ENCODE measurements around the gene OSBP. TPM values are rescaled to one million over a fixed set of nuclear protein-coding genes. Genes with fewer than 3 reads are reported as not detected.
"Not testable (repeated sequence)": the region's sequence is repeated elsewhere in the genome, so short reads cannot be mapped to it uniquely, and the experiment has no call there.

The OSBP gene
- polyA plus RNA-seq, 1 donor (not counting 4 experiments of a cell fraction or from before 2014, with no cell fraction given), result 31.9 TPM

DNA sequence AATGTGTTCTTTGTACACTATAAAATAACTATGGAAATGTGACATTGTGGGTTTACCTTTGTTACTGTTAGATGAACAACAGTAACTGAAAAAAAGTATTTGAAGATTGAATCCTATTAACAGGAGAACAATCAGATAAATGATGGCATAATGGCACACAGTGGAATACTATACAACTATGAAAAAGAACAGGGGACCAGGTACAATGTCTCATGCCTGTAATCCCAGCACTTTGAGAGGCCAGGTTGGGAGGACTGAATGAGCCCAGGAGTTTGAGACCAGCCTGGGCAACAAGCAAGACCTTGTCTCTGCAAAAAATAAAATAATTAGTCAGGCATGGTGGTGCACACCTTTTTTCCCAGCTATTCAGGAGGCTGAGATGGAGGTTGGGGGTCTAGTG, 14.4 kb upstream of the OSBP start:
- Histone ChIP-seq H3K36me3 (ENCODE audit: control insufficient read depth in 2 of 2, extremely low read depth in 1 of 2, insufficient read depth in 2 of 2, low read length in 2 of 2) (no peaks in the 10 kb centered on the region), H3K4me3 (ENCODE audit: control insufficient read depth in 2 of 3, extremely low read depth in 1 of 3, insufficient read depth in 2 of 3, low read depth in 1 of 3, low read length in 3 of 3) (no peak overlapping the region), H3K9me3 (ENCODE audit: control insufficient read depth, low read depth, low read length) (no peaks in the 10 kb centered on the region), H3K4me1 (ENCODE audit: control insufficient read depth, extremely low read depth, insufficient read depth, low read length) (no peaks in the 10 kb centered on the region), H3K27ac (ENCODE audit: control insufficient read depth, insufficient read depth, low read length) (no peak overlapping the region), H3K9me1 (ENCODE audit: control insufficient read depth, extremely low read depth, insufficient read depth, low read length) (no peaks in the 10 kb centered on the region), H3K27me3 (ENCODE audit: control insufficient read depth, extremely low read depth, insufficient read depth, low read length) (no peaks in the 10 kb centered on the region), H4K20me1 (ENCODE audit: control insufficient read depth, extremely low read depth, insufficient read depth, low read length) (no peaks in the 10 kb centered on the region), H3K9ac (ENCODE audit: control insufficient read depth, extremely low read depth, insufficient read depth, low read length) (no peak overlapping the region), H3K79me2 (ENCODE audit: control insufficient read depth, insufficient read depth, low read length) (no peaks in the 10 kb centered on the region), H3K4me2 (ENCODE audit: control insufficient read depth, extremely low read depth, insufficient read depth, low read depth, low read length) (no peak overlapping the region), H2AFZ (ENCODE audit: control insufficient read depth, low read length) (no peak overlapping the region)
- dilution Hi-C loops (cut with MboI; ENCODE audit: extremely low pct_ligation_motif_present, low sequenced_read_pairs), result no loop called here
- DNase-seq (ENCODE audit: low read depth, low spot score), result no peak
- TF ChIP-seq, protein P1, sequence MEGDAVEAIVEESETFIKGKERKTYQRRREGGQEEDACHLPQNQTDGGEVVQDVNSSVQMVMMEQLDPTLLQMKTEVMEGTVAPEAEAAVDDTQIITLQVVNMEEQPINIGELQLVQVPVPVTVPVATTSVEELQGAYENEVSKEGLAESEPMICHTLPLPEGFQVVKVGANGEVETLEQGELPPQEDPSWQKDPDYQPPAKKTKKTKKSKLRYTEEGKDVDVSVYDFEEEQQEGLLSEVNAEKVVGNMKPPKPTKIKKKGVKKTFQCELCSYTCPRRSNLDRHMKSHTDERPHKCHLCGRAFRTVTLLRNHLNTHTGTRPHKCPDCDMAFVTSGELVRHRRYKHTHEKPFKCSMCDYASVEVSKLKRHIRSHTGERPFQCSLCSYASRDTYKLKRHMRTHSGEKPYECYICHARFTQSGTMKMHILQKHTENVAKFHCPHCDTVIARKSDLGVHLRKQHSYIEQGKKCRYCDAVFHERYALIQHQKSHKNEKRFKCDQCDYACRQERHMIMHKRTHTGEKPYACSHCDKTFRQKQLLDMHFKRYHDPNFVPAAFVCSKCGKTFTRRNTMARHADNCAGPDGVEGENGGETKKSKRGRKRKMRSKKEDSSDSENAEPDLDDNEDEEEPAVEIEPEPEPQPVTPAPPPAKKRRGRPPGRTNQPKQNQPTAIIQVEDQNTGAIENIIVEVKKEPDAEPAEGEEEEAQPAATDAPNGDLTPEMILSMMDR (optimal IDR thresholded peaks at IDR 0.05 in 1 of 3, IDR thresholded peaks at IDR 0.05 in 1 of 3, conservative IDR thresholded peaks at IDR 0.05 in 1 of 3; ENCODE audit: extremely low read depth in 1 of 3, insufficient read depth in 2 of 3, low read length in 3 of 3), result no peak
- TF ChIP-seq EZH2 (IDR thresholded peaks at IDR 0.05; ENCODE audit: low read length), result no peak
- no peak for FAIRE-seq

DNA sequence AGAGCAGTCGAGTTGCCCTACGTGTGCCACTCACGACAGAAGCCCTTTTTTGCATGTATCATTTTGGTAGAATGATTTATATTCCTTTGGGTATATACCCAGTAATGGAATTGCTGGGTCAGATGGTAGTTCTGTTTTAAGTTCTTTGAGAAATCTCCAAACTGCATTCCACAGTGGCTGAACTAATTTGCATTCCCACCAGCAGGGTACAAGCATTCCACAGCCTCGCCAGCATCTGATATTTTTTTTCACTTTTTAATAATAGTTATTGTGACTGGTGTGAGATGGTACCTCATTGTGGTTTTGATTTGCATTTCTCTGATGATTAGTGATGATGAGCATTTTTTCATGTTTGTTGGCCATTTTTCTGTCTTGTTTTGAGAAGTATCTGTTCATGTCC, 11.4 kb upstream of the OSBP start:
- H3K27ac ChIP-seq (ENCODE audit: control insufficient read depth, insufficient read depth, low read length); H3K4me1 ChIP-seq (ENCODE audit: control insufficient read depth, extremely low read depth, insufficient read depth, low read length); H3K9me1 ChIP-seq (ENCODE audit: control insufficient read depth, extremely low read depth, insufficient read depth, low read length); H3K9me3 ChIP-seq (ENCODE audit: control insufficient read depth, low read depth, low read length); FAIRE-seq; H3K9ac ChIP-seq (ENCODE audit: control insufficient read depth, extremely low read depth, insufficient read depth, low read length); H2AFZ ChIP-seq (ENCODE audit: control insufficient read depth, low read length); H4K20me1 ChIP-seq (ENCODE audit: control insufficient read depth, extremely low read depth, insufficient read depth, low read length); H3K4me3 ChIP-seq (ENCODE audit: control insufficient read depth in 2 of 3, extremely low read depth in 1 of 3, insufficient read depth in 2 of 3, low read depth in 1 of 3, low read length in 3 of 3); DNase-seq (ENCODE audit: low read depth, low spot score); H3K27me3 ChIP-seq (ENCODE audit: control insufficient read depth, extremely low read depth, insufficient read depth, low read length); dilution Hi-C loops (cut with MboI; ENCODE audit: extremely low pct_ligation_motif_present, low sequenced_read_pairs); H3K36me3 ChIP-seq (ENCODE audit: control insufficient read depth in 2 of 2, extremely low read depth in 1 of 2, insufficient read depth in 2 of 2, low read length in 2 of 2); H3K4me2 ChIP-seq (ENCODE audit: control insufficient read depth, extremely low read depth, insufficient read depth, low read depth, low read length); H3K79me2 ChIP-seq (ENCODE audit: control insufficient read depth, insufficient read depth, low read length): not testable (repeated sequence)

DNA sequence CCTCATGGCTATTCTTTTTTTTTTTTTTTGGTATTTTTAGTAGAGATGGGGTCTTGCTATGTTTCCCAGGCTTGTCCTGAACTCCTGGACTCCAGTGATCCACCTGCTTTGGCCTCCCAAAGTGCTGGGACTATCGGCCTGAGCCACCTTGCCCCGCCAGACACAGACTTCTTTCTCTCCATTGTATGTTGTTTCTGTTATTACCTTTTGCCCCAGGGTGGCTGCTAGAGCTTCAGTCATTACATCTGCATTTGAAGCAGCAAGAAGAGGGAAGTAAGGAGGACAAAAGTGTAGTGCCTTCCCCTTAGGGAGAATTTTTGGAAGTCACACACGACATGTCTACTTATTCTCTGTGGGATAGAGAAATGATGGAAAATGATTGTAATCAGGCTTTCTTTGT, 10.1 kb upstream of the OSBP start:
- Histone ChIP-seq H3K27ac (ENCODE audit: control insufficient read depth, insufficient read depth, low read length) (no peak overlapping the region), H3K4me2 (ENCODE audit: control insufficient read depth, extremely low read depth, insufficient read depth, low read depth, low read length) (no peak overlapping the region), H3K9me3 (ENCODE audit: control insufficient read depth, low read depth, low read length) (no peaks in the 10 kb centered on the region), H3K27me3 (ENCODE audit: control insufficient read depth, extremely low read depth, insufficient read depth, low read length) (no peaks in the 10 kb centered on the region), H3K9ac (ENCODE audit: control insufficient read depth, extremely low read depth, insufficient read depth, low read length) (no peak overlapping the region), H3K36me3 (ENCODE audit: control insufficient read depth in 2 of 2, extremely low read depth in 1 of 2, insufficient read depth in 2 of 2, low read length in 2 of 2) (no peaks in the 10 kb centered on the region), H3K4me3 (ENCODE audit: control insufficient read depth in 2 of 3, extremely low read depth in 1 of 3, insufficient read depth in 2 of 3, low read depth in 1 of 3, low read length in 3 of 3) (no peak overlapping the region), H3K79me2 (ENCODE audit: control insufficient read depth, insufficient read depth, low read length) (no peaks in the 10 kb centered on the region), H3K9me1 (ENCODE audit: control insufficient read depth, extremely low read depth, insufficient read depth, low read length) (no peaks in the 10 kb centered on the region), H3K4me1 (ENCODE audit: control insufficient read depth, extremely low read depth, insufficient read depth, low read length) (no peaks in the 10 kb centered on the region), H4K20me1 (ENCODE audit: control insufficient read depth, extremely low read depth, insufficient read depth, low read length) (no peaks in the 10 kb centered on the region), H2AFZ (ENCODE audit: control insufficient read depth, low read length) (no peak overlapping the region)
- TF ChIP-seq, protein P1 (optimal IDR thresholded peaks at IDR 0.05 in 1 of 3, IDR thresholded peaks at IDR 0.05 in 1 of 3, conservative IDR thresholded peaks at IDR 0.05 in 1 of 3; ENCODE audit: extremely low read depth in 1 of 3, insufficient read depth in 2 of 3, low read length in 3 of 3), result no peak
- no peak for TF ChIP-seq EZH2 (IDR thresholded peaks at IDR 0.05; ENCODE audit: low read length)
- DNase-seq (ENCODE audit: low read depth, low spot score) (no peak), FAIRE-seq (no peak)
- dilution Hi-C loops (cut with MboI; ENCODE audit: extremely low pct_ligation_motif_present, low sequenced_read_pairs), result no loop called here
